ENCODE measurements around the gene USP49.
A peak's percentile ranks its signal among the peaks of the same experiment; 100 is the strongest.
"Not testable (repeated sequence)": the region's sequence is repeated elsewhere in the genome, so short reads cannot be mapped to it uniquely, and the experiment has no call there.

USP49 gene

DNA sequence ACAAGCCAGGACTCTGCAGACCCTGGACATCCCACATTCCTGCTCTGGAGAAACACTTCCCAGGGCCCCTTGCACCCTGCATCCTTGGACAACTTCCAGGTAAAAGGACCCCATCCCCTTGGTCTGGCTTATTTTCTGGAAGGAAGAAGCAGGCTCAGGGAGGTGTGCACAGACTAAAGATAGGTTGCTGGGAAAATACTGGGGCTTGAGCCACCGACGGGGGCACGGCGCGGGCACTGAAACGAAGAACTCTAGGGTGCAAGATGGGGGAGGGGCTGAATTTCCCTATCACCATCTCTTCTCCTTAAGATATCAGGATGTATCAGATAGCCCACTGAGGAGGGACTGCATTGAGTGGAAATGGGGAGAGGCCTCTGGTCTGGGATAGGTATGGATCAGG is 116.3 kb downstream of the USP49 start:
- no peak for DNase-seq

DNA sequence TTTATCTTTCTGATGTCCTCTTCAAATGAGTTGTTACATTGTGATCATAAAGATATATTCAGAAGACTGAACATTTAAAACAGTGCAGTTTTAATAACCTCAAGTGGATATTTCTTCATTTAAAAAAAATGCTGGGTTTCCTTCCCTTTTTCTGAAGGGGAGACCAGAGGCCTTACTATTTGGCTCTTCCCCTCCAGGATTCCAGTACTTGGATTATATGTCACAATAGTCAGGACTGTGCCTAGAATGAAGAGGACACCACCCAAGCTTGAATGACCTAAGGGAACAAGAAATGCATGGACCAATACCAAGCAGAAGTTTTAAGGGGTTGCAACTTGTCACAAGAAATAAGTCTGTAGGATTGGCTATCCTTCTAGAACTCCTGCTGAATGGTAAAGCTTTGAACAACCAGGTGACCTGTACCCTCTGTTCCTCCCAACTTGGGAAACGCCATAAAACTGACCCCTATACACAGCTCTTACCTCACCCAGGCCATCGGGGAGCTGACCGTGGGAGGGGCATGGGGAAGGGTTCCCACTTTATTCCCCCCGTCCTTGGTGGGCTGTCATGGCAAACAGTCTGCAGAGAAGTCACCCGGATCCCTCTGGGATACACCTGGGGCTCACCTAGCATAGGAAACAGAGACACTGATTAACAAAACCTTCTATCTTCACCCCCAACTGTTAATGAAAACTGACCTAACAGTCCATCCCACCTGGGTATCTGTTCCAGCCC is 117.5 kb downstream of the USP49 start:
- no peak for DNase-seq

DNA sequence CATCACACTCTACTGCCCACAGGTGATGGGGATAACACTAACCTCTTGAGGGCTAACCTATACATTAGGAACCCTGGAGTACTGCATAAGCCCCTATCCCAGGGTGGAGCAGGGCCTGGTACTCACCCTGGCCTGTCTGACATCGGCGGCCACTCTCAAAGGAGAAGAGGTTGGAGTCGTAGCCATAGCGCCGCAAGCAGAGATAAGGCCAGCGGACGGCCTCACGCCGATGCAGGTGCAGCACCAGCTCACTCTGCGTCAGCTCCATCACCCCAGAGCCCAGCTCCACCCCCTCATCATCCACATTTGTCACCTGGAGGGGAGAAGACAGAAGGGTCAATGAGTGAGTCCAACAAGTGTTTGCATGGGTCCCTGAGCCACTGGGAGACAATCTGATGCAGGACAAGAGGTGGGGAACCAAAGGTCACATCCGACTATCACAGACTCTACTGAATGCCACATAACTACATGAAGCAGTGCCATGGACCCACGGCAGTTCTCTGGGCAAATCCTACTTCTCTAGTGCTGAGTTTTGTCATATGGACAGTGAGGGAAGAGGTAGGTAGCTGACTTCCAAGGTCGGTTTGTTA is 119.8 kb downstream of the USP49 start:
- no peak for DNase-seq

DNA sequence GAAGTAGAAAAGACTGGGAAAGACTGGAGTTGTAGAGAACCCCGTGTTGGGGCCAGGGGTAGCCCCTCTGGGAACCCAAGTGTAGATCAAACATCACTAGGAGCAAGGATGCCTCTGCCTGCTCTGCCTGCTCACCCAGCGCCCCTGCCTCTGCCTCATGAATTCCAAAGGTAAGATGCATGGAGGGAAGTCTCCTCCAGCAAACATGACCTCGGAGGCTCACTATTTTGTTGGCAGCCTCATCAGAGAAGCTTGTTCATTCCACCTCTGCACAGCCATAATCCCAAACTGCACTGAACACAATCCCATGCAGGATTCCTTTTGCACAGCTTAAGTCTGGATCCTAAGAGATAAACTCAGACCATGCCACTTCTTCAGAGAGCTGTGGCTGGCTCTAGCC is 120.3 kb downstream of the USP49 start:
- DNase-seq, result no peak

DNA sequence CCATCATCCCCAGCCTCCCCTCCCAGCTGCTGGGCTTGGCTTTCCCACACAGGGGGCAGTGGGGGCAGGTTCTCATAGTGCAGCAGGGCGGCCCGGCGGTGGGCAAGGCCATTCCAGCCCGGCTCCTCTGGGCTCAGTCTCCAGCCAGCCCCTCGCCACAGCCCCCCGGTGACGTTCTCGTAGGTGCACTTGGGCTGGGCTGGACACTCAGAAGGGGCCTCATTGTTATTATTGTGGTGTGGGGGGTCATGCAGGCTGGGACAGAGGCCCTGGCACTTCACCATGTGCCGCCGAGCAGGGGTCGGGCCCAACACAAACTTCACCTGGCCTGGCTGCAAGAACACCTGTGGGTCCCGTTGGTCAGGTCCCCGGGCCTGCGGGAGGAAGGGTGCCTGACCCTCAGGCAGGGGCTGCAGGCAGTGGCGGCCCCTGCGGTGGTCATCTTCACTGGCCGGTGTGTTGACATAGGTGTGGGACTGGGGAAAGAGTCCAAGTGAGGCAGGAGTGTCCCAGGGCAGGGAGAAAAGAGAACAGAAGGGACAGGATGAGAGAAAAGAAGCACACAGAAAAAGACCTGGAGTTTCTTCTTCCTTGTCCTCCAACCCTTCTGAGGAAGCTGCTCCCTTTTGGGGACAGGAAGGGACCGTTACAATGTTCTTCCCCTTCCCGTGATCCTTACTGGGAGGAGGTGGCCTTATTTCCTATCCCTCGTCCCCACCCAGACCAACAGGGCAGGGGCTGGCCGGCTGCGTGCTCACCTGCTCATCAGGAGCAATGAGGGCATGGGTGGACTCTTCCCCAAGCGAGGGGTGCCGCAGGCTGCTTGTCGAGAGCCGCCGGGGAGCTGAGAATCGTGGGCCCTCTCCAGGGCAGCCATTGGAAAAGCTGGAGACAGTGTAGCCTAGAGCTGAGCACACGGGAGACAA is 123.9 kb downstream of the USP49 start:
- DNase-seq, result no peak

DNA sequence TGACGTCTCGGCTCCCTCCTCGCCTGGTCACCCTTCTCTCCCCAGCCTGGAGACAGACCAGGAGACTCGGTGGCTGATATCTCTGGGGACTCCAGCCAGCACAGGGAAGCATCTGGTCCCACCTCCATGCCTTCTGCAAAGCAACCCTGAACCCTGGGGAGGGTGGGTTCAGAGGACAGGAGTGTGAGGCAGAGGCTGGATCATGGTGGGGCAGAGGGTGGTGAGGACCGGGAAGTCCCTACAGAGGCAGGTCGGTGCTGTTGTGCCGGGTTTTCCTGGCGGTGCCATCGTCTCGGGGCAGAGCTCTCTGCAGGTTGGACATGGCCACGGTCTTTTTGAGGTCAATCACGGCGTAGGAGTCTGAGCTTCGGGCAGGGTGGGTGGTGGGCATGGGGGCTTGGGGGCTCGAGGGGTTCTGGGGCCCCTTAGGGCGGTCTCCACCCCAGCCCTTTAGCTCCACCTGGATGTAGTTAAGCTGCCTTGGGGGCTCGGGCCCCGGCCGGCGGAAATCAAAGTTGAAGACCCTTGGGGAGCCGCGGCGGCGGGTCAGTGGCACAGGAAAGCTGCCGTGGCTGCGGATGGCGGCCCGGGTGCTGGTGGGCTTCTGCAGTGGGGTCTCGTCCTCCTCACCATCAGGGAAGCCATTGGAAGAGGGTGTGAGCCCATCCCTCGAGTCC is 124.7 kb downstream of the USP49 start:
- no peak for DNase-seq

DNA sequence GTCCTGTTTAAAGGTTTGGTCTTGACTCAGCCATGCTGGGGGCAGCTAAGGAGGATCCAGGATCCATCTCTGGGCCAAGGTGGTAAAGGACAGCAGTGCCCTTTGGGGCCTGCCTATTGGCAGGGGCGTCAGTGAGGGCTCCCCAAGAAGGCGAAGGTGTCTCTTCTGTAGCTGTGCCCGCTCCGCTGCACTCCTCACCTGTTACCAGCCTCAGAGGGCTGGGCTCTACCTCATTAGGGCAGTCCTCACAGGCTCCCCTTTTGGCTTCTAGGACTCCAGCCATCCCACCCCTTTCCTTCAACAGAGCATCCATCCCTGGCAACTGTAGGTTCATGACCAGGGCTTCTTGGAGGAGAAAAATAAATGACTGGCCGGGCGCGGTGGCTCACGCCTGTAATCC is 125.8 kb downstream of the USP49 start:
- no peak for DNase-seq

DNA sequence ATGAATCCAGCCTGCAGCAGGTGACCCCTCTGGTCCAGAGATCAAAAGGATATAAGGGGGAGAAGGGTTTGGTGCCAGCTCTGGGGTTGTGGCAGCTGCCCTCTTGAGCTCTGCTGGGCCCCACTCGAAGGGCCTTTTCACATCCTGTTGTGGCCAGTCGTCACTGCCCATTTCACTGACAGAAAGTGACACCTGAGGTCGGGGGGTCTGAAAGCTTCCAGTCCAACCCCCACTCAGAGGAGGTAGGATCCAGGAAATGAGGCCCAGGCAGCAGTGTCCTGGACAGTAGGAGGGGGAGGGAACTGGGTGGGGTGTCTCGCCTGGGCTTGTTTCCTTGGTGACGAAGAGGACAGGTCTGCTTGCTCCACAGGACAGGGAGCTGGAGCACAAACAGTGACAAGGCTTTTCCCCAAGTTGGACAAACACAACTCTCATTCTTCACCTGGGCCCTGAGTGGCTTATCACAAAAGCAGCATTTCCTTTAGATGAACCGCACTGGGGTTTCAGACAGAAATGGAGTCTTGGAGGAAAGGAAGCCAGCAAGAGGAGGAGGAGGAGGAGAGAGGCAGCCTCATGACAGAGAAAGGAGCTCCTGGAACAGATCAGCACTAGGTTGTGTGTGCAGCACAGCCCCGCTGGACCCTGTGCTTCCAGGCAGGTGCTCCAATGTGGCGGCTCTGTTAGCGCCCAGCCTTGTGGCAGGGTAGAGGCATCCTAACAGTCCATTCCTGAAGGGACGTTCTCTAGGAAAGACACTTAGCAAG is 126.4 kb downstream of the USP49 start:
- no peak for DNase-seq

DNA sequence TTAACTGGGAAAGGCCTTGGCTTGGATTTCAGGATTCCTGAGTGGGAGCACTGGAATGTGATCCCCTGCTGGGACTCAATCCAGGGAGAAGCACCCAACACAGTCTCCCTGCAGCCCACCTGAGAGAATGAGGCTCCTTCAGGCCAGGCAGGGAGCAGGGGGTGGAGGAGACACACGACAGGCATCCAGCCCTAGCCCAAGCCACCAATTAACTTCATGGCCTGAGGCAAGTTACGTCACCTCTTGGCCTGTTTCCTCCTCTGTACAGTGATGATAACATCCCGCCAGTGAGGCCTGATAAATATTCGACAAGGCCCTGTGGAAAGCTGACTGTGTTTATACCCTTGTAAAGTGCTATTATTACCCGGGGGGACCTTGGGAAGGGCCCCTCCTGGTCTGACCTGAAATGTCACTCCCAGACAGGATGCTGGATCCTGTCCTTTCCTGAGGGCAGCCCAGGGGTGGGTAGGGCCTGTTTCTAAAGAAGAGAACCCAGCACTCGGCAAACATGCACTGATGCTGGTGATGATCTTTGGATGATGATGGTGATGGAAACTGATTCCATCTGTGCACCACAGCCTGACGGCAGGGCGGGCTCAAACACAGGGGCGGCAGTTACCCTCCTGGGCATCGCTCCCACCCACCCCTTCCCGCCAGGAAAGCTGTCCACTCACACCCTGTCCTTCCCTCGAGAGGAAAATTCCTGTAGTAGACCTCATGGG is 127.9 kb downstream of the USP49 start:
- no peak for DNase-seq

DNA sequence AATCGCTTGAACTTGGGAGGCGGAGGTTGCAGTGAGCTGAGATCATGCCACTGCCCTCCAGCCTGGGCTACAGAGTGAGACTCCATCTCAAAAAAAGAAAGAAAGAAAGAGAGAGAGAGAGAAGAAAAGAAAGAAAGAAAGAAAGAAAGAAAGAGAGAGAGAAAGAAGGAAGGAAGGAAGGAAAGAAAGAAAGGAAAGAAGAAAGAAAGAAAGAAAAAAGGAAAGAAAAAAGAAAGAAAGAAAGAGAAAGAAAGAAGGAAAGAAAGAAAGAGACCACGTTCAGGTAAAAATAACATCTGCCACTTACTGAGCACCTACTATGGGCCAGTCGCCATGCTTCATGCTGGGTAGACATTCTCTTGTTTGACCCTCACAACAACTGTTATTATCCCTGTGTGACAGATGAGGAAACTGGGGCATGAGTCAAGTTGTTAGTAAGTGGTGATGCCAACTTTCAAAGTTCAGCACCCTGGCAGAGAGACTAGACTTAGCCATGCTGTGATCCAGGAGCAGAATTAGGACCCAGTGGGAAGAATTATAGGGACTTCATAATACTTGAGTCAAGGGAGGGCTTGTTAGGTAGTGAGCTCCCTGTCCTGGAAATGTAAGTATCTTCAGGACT is 129.0 kb downstream of the USP49 start:
- DNase-seq, result not testable (repeated sequence)

DNA sequence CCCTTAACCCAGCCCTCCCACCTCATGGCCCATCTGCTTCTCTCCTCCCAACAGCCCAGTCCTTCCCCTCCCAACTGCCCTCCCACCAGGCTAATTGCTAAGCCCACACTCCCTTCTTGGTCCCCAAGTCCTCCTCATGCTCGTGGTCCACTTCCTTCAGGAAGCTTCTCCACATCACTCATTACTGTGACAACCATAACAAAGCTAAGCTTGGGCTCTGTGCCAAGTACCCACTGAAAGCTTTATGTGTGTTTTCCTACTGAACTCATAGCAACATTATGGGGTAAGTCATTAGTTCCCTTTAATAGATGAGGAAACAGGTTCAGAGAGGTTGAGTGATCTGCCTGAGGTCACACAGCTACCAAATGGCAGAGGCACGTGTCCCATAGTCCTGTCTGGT is 131.7 kb downstream of the USP49 start:
- no peak for DNase-seq

DNA sequence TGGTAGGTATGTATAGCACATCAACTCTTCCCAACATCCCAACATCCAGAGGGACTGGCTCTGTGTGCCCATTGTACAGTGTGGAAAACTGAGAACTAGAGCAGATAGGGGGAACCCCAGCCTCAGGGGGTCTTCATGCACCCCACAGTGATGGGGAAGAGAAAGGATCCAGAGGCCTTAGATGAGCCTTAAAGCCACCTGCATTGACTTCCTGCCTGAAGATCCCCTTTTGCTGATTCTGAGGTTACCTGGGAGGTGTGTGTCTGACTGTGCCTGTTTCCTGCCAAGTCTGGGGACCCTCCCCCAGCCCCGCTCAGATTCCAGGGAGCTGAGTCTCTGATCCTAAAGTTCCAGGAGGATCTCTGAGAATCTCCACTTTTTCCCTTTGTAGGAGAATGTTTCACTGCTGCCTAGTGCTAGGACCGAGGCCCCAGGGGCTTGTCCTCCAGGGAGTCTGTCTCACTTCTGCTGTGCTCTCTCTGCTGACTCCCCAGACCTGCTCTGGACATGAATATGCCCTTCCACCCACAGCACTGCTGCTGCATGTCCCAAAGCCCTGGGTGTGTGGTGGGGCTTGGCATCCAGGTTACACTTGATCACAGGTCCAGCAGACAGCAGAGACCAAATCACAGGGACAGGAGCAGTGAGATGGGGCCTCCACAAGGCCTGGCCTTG is 135.1 kb downstream of the USP49 start:
- DNase-seq, result no peak

DNA sequence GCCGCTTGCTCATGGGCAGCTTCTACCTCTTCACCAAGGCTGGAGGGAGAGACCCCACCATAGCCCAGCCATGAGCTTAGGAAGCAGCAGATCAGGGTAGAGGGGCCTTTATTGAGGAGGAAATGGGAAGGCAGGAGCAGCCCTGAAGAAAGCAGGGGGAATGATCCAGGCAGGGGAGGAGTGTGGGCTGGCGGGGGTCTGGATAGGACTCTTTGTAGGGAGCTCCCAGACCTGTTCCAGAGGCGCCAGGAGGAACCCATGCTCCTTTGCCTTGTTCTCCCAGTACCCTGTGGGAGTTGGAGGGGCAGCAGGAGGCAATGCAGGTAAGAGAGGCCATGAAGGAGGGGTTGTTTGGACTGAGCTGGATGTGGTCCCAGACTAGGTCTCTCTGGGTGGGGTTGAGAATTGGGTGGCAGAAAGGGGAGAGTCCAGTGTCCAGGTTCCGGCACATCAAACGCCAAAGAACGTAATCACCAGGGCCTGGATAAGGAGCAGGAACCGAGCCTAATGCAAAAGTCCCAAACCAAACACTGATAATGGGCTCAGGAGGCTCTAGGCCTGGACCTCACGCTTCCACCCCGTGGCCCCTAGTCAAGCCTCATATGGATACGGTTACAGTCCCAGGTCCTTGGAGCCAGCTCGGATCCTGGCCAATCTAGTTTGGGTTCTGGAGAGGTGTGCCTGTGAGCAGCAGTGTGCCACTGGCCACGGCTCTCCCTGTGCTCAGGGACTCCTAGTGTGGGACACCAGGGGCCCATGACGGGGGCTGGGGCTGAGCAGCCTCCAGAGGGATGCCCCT is 135.9 kb downstream of the USP49 start:
- DNase-seq, result no peak

DNA sequence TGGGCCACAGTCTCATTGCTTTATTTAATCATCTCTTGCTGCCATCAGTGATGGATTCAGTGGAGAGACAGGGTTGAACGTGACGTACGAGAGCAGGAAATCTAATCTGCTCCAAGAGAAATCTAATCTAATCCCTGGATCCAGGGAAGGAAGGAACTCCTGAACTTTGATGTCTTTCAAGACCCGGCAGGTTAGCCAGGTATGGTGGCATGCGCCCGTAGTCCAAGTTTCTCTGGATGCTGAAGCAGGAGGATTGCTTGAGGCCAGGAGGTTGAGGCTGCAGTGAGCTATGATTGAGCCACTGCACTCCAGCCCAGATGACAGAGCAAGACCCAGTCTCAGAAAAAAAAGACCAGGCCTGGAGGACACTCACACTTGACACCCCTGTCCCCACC is 136.5 kb downstream of the USP49 start:
- DNase-seq, result no peak

DNA sequence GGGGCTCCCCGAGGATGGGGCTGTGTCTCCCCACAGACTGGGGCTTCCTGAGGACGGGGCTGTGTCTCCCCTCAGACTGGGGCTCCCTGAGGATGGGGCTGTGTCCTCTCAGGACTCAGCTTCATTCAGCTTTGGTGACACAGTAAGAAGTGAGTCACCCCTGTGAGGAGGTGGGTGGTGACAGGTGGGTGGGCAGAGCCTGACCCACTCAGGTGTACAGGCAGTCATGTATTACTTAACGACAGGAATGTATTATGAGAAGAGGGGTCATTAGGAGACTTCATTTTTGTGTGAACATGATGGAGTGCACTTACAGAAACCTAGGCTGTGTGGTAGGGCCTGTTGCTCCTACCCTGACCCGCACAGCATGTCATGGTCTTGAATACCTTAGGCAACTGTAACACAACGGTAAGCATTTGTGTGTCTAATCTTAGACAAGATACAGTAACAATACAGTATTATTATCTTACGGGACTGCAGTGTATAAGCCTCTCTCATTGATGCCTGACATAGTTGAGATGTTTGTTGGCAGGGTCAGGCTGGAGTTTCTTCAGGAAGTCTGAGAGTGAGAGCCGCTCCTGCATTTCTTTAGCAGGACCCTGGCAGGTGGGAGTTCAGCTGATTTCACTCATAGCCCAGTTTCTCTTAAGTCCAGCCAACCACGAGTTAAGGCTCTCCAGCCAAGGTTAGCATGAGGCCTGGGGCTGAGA is 137.1 kb downstream of the USP49 start:
- no peak for DNase-seq

DNA sequence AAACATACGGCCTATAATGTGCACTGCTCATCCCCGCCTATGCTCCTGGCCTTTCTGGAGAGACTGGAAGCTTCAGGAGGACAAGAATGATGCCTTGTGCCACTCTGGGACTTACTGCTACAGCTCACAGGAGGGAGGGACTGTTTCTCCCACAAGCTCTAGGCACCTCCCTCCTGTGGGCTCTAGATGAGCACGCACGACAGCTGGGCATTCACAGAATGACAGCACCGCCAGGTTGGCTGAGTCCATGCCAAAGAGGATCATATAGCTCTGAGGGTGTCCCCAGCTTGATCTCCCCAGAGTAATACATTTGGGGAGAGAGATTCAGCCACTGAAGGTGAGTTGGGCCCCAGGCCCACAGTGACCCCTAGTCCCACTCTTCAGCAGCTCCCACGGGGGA is 137.9 kb downstream of the USP49 start:
- peak; percentile 4 for DNase-seq

DNA sequence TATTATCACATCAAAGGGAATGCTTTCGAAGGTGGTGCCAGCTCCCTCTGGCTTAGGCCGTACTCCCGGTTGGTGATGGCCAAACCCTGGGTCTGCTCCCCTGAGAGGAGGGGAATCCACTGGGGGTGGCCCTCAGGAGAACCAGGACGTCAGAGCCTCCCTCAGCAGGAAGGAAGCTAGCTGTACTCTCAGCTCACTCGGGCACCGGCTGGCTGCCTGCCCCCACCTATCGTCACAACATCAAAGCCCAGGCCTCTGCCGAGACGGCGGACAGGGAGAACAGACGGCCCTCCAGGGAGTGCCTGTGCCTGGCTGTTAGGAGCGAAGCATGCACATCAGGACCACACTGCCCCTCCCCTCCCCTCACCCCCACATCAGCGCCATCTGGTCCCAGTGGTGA is 138.8 kb downstream of the USP49 start:
- DNase-seq, result no peak

DNA sequence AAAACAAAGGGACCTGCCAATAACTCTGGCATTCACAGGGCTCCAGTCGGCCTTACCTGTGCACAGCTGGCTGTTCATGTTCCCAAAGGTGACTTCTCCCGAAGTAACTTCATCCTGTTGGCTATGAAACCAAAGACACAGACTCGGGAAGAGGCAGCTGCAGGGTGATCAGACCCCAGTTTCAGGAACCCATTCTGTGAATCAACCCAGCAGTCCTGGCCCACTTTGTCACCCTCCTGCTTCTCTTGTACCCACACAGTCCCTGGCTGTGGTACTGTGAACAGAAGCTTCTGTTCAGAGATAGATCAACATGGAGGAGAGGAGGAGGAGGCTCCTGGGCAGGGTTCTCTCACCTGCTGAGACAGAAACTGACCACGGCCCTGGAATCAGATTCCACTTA is 139.3 kb downstream of the USP49 start:
- no peak for DNase-seq

DNA sequence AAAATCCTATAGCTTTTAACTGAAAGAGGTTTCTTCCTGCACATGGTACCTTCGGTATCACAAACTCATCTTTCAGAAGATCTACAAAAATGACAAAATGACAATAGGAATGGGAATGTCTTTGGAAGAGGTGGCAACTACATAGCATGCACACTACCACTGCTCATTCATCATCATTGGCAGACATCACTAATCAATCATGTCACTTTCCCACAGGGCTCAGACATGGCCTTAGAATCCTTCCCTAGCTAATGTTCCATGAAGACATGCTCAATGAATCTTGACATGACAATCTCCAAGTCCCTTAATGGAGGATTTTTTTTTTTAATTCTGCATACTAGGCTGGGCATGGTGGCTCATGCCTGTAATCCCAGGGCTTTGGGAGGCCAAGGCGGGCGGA is 144.8 kb downstream of the USP49 start:
- DNase-seq, result no peak

All from NCI-H2171 treated with DMSO at 0.1 percent for 48 hours (cell line).